ENCODE results near the gene CIRBP.
A peak's percentile ranks its signal among the peaks of the same experiment; 100 is the strongest.

Gene CIRBP

DNA sequence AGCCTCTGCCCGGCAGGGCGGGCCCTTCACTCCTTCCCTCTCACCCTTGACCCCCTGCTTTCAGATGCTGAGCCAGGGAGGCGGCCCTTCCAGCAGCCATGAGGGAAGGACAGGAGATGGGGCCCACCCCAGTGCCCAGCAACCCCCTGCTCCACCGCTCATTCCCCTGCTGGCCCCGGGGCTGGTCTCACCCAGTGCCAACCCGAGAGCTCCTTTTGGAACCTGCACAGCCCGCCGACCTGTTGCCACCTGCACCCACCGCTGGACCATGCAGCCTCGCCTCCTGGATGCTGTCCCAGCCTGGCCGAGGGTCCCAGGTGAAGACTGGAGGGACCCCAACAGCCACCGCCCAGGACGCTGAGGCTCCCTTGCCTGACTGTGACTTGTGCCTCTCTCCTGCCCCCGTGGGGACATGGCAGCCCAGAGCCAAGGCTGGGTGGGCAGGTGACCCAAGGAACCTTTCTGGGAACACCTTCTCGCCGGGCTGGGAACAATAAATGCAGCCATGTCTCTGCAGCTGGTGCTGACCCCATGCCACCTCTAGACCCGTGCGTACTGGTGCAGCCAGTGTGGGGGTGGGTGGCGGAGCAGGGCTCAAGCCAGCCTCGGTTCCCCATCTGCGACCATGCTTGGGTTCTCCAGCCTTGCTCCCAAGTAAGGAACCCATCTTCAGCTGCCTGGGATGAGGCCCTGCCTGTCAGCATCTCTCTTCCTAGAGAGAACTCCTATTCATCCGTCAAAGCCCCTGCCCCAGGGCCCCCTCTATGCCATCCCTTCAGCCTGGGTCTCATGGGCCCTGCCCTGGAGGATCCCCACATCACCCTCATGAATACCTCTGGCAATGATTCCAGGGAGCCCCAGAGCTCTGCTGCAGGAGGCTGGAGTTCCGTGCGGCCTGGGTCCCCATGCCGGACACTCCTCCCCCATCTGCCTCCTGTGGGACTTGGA, 9.9 kb downstream of the CIRBP start:
- no peaks in the 10 kb centered on the region for H3K36me3 ChIP-seq (ENCODE audit: insufficient read depth, low read length)
- H3K9me3 ChIP-seq (ENCODE audit: control insufficient read depth, insufficient read depth, low read length), result no peaks in the 10 kb centered on the region
- H3K4me1 ChIP-seq (ENCODE audit: insufficient read depth, low read length), result no peaks in the 10 kb centered on the region; the same call in 1 of the 2 replicates
- no peak overlapping the region for H3K9ac ChIP-seq (ENCODE audit: low read depth, low read length)

GRCh38 chr19:1279782-1280341, 10.7 kb downstream of the CIRBP start:
- no peaks in the 10 kb centered on the region; the same call in 1 of the 2 replicates for H3K4me1 ChIP-seq (ENCODE audit: insufficient read depth, low read length)
- no peak overlapping the region for H3K9ac ChIP-seq (ENCODE audit: low read depth, low read length)
- no peaks in the 10 kb centered on the region for H3K9me3 ChIP-seq (ENCODE audit: control insufficient read depth, insufficient read depth, low read length)
- H3K36me3 ChIP-seq (ENCODE audit: insufficient read depth, low read length), result no peaks in the 10 kb centered on the region

GRCh38 chr19:1280636-1281568, 11.8 kb downstream of the CIRBP start:
- Histone ChIP-seq H3K4me1 (ENCODE audit: insufficient read depth, low read length) (no peaks in the 10 kb centered on the region; the same call in 1 of the 2 replicates), H3K9me3 (ENCODE audit: control insufficient read depth, insufficient read depth, low read length) (no peaks in the 10 kb centered on the region), H3K9ac (ENCODE audit: low read depth, low read length) (no peak overlapping the region)

GRCh38 chr19:1281569-1282287, 12.6 kb downstream of the CIRBP start:
- H3K9ac ChIP-seq (ENCODE audit: low read depth, low read length), result no peak overlapping the region
- H3K9me3 ChIP-seq (ENCODE audit: control insufficient read depth, insufficient read depth, low read length), result no peaks in the 10 kb centered on the region
- no peaks in the 10 kb centered on the region; the same call in 1 of the 2 replicates for H3K4me1 ChIP-seq (ENCODE audit: insufficient read depth, low read length)
- H3K36me3 ChIP-seq (ENCODE audit: insufficient read depth, low read length), result no peaks in the 10 kb centered on the region

More at GRCh38 chr19:1280636-1281568, 11.8 kb downstream of the CIRBP start:
- H3K36me3 ChIP-seq (ENCODE audit: insufficient read depth, low read length), result no peaks in the 10 kb centered on the region

DNA sequence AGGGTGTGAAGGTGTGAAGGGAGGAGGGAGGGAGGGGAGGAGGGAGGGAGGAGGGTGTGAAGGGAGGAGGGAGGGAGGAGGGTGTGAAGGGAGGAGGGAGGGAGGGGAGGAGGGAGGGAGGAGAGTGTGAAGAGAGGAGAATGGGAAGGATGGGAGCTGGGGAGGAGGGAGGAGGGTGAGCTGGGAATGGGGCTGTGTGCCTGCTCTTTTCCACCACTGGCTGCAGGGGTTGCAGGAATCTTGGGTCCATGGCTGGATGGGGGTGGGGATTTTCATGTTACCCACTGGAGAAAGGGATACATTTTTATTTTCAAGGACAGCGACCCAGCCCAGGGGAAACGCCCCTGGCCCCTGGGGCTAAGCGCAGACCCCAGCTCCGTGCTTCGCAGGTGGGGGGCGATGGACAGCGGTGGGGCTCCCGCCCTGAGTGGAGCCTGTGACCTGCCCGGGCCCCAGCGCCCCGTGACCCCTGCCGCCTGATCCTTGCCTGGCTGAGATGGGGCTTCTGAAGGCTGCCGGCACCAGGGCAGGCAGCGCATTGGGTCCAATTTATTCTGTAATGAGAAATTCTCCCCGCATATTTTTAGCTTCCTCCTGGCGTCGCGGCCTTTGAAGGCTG, 13.6 kb downstream of the CIRBP start:
- Histone ChIP-seq H3K9me3 (ENCODE audit: control insufficient read depth, insufficient read depth, low read length) (no peaks in the 10 kb centered on the region), H3K9ac (ENCODE audit: low read depth, low read length) (no peak overlapping the region), H3K36me3 (ENCODE audit: insufficient read depth, low read length) (no peaks in the 10 kb centered on the region), H3K4me1 (ENCODE audit: insufficient read depth, low read length) (no peaks in the 10 kb centered on the region; the same call in 1 of the 2 replicates)

DNA sequence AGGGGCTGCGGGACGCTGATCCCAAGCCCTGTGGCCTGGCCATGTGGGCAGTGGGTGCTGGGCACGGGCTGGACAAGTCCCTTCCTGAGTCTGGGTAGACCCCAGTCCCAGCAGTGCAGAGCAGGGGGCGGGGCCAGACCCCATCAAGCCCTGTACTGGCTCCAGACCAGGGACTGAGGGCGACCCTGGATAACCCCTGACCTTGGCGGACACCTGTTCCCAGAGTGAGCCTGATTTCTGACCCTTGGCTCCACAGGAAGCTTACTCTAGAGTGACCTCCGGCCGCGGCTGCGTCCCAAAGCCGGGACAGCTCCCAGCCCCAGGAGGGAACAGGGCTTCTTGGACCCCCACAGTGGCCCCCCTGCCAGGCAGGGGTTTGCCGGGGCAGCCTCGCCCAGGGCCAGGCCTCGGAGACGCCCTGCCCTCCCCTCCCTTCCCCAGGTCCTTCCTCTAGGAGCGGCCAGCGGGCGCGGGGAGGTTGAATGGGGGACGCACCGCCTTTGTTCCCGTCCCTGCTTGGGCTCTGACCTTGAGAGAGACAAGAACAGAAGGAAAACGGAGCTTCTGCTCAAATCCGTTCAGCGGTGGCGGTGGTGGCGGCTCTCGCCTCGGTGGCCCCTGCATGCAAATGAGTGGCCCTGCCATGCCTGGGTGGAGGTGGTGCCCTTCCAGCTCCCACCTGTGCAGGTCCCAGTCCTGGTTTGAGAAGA, 14.2 kb downstream of the CIRBP start:
- Histone ChIP-seq H3K36me3 (ENCODE audit: insufficient read depth, low read length) (no peaks in the 10 kb centered on the region), H3K4me1 (ENCODE audit: insufficient read depth, low read length) (no peaks in the 10 kb centered on the region; the same call in 1 of the 2 replicates), H3K9ac (ENCODE audit: low read depth, low read length) (no peak overlapping the region), H3K9me3 (ENCODE audit: control insufficient read depth, insufficient read depth, low read length) (no peaks in the 10 kb centered on the region)

DNA sequence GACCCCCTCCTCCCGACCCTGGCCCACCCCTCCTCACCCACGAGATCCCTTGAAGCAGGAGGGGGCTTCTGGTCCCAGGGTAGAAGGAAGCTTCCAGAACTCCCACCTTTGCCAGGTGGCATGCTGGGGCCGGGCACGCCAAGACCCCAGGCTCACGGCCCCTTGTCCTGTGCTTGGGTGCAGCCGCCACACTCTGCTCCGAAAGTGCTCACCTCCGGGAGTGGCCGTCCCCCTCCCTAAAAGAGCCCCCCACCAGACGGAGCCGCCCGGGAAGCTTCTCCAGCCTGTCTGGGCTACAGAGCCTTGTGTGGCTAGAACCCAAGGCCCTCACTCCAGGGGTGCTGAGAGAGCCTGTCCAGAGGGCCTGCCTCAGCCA, 14.8 kb downstream of the CIRBP start:
- no peaks in the 10 kb centered on the region for H3K36me3 ChIP-seq (ENCODE audit: insufficient read depth, low read length)
- H3K9me3 ChIP-seq (ENCODE audit: control insufficient read depth, insufficient read depth, low read length), result no peaks in the 10 kb centered on the region
- no peak overlapping the region for H3K9ac ChIP-seq (ENCODE audit: low read depth, low read length)
- H3K4me1 ChIP-seq (ENCODE audit: insufficient read depth, low read length), result no peaks in the 10 kb centered on the region; the same call in 1 of the 2 replicates

GRCh38 chr19:1284293-1284978, 15.3 kb downstream of the CIRBP start:
- Histone ChIP-seq H3K36me3 (ENCODE audit: insufficient read depth, low read length) (no peaks in the 10 kb centered on the region), H3K9ac (ENCODE audit: low read depth, low read length) (no peak overlapping the region), H3K9me3 (ENCODE audit: control insufficient read depth, insufficient read depth, low read length) (no peaks in the 10 kb centered on the region), H3K4me1 (ENCODE audit: insufficient read depth, low read length) (no peaks in the 10 kb centered on the region; the same call in 1 of the 2 replicates)

- H3K4me1 ChIP-seq (ENCODE audit: insufficient read depth, low read length), result no peaks in the 10 kb centered on the region; the same call in 1 of the 2 replicates
- no peaks in the 10 kb centered on the region for H3K9me3 ChIP-seq (ENCODE audit: control insufficient read depth, insufficient read depth, low read length)
- H3K9ac ChIP-seq (ENCODE audit: low read depth, low read length), result peak overlapping the region; percentile 25; the same call in 1 of the 2 replicates
- H3K36me3 ChIP-seq (ENCODE audit: insufficient read depth, low read length), result no peaks in the 10 kb centered on the region
These were observed 16.0 kb downstream of the CIRBP start for GRCh38 chr19:1284979-1285736.

GRCh38 chr19:1285737-1286360, 16.7 kb downstream of the CIRBP start, which contains the start of gene EFNA2:
Gene EFNA2, plus strand, starts transcription at chr19:1285873. Its CDS starts 296 bp downstream, at chr19:1286169.
- Histone ChIP-seq H3K4me1 (ENCODE audit: insufficient read depth, low read length) (no peaks in the 10 kb centered on the region; the same call in 1 of the 2 replicates), H3K9ac (ENCODE audit: low read depth, low read length) (peak within 1 kb of the TSS; percentile 57), H3K36me3 (ENCODE audit: insufficient read depth, low read length) (no peaks in the 10 kb centered on the region), H3K9me3 (ENCODE audit: control insufficient read depth, insufficient read depth, low read length) (no peaks in the 10 kb centered on the region)

DNA sequence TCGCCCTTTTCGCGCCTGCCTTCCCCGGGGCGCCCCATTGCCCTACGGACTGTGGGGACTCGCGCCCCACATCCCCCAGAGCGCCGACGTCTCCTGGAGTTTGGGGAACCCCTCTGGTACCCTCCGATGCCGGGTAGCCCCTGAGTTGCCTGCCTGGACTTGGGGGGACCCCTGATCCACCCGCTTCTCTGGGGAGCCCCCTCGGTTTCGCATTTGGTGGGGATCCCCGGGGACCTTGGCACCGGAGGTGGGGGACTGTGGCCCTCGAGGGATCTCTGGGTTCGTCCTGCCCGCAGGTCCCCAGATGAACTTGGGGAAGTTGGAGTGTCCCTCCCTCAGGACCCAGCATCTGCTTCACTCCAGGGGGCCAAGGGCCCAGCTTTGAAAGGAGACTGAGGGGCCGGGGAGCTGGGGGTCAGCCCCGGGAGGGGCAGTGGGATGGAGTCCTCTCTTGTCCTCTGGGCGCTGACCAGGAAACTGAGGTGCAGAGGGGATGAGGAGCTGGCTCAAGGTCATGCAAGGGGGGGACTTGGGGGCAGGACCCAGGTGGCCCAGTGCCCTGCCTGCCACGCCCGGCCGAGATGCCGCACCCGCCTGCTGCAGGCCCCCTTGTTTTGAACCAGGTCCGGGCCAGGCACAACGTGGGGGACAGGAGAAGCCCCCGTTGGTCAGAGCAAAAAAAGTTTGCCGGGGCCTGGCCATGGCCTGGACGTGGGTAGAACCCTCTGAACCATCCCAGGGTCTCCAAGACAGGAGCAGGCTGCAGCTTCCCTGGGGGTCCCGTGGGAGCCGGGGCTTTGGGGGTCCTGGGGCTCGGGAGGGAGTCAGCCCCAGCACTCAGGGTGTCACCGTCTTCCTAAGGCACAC, 17.6 kb downstream of the CIRBP start:
- H3K9me3 ChIP-seq (ENCODE audit: control insufficient read depth, insufficient read depth, low read length), result no peaks in the 10 kb centered on the region
- no peaks in the 10 kb centered on the region; the same call in 1 of the 2 replicates for H3K4me1 ChIP-seq (ENCODE audit: insufficient read depth, low read length)
- peak overlapping the region; percentile 57 for H3K9ac ChIP-seq (ENCODE audit: low read depth, low read length)
- no peaks in the 10 kb centered on the region for H3K36me3 ChIP-seq (ENCODE audit: insufficient read depth, low read length)

All from ES-I3 (cell line).